Activated CD8-positive, alpha-beta T cell treated with anti-CD3 and anti-CD28 coated beads, Interleukin-2, amount 10 ng/mL, durations not matched to agents 7 days and 5 days (primary cell): Measurements from ENCODE around the gene BRIP1. TPM values are rescaled to one million over a fixed set of nuclear protein-coding genes. Genes with fewer than 3 reads are reported as not detected.

Experiments
- ATAC-seq: fragments of 150-1000 bp; cut with Tn5 transposase; one replicate; pipeline ENCODE4 v1.10.0; 2021; ENCODE audit warnings: moderate library complexity
- CTCF ChIA-PET: fragments of 350-600 bp; sonication (Branson Sonifier 250); formaldehyde crosslinking; loops from one replicate; lab custom pipeline; 2021; ENCODE audit warnings: antibody characterized with exemption; lab: Charles Lee
- POLR2A ChIA-PET: fragments of 350-600 bp; sonication (Branson Sonifier 250); formaldehyde crosslinking; loops from one replicate; lab custom pipeline; 2021; ENCODE audit warnings: antibody characterized with exemption; lab: Charles Lee
- DNase-seq: peaks from one replicate; pipeline ENCODE4 v3.0.0-alpha.2; 2020
- H3K27ac Mint-ChIP-seq: one replicate; pipeline ENCODE4 v1.8.0; 2021; ENCODE audit warnings: mild to moderate bottlenecking, mixed read lengths
- H3K27me3 Mint-ChIP-seq: one replicate; pipeline ENCODE4 v1.8.0; 2021; ENCODE audit warnings: low read depth, mixed read lengths
- H3K36me3 Mint-ChIP-seq: one replicate; pipeline ENCODE4 v1.8.0; 2021; ENCODE audit warnings: low read depth, mixed read lengths
- H3K4me1 Mint-ChIP-seq: one replicate; pipeline ENCODE4 v1.8.0; 2021; ENCODE audit warnings: low read depth, mixed read lengths
- H3K4me3 Mint-ChIP-seq: one replicate; pipeline ENCODE4 v1.8.0; 2021; ENCODE audit warnings: mild to moderate bottlenecking, mixed read lengths
- H3K9me3 Mint-ChIP-seq: one replicate; pipeline ENCODE4 v1.8.0; 2022; ENCODE audit warnings: mixed read lengths; ENCODE audit not compliant: insufficient read depth
- total RNA-seq, 2 experiments: library from RNA; stranded (reverse); gene quantifications; one replicate each; pipeline ENCODE4 v1.2.3, GENCODE V29; 2021

BRIP1 gene
- total RNA-seq, 2 experiments from 2014 or later = 24.3 to 25.9 TPM

- ATAC-seq (no peak), DNase-seq (no peak)
- peaks cover 37% of the 10 kb centered on the region for H3K36me3 Mint-ChIP-seq
- peaks cover 2% of the 10 kb centered on the region for H3K27me3 Mint-ChIP-seq
- H3K9me3 Mint-ChIP-seq = peaks cover 30% of the 10 kb centered on the region
- no peak overlapping the region for H3K4me3 Mint-ChIP-seq
- CTCF ChIA-PET = no interaction called here
- POLR2A ChIA-PET = no interaction called here
- H3K4me1 Mint-ChIP-seq = no peaks in the 10 kb centered on the region
- no peak overlapping the region for H3K27ac Mint-ChIP-seq
Observed at GRCh38 chr17:61702450-61702849, 160.9 kb downstream of the BRIP1 start.

- ChIA-PET POLR2A (interaction anchor here (0.6 kb wide), 1 partner anchor 25 kb away, joined by 3 read pairs; no protein-coding TSS in a partner anchor), CTCF (no interaction called here)
- ATAC-seq (no peak), DNase-seq (no peak)
- no peaks in the 10 kb centered on the region for H3K4me1 Mint-ChIP-seq
- H3K27me3 Mint-ChIP-seq = peaks cover 2% of the 10 kb centered on the region
- H3K27ac Mint-ChIP-seq = no peak overlapping the region
- H3K36me3 Mint-ChIP-seq = peaks cover 36% of the 10 kb centered on the region
- no peak overlapping the region for H3K4me3 Mint-ChIP-seq
- H3K9me3 Mint-ChIP-seq = peaks cover 32% of the 10 kb centered on the region
Observed at GRCh38 chr17:61701978-61702377, 161.3 kb downstream of the BRIP1 start.

GRCh38 chr17:61701334-61701733 lies 162.0 kb downstream of the BRIP1 start:
- ChIA-PET POLR2A (interaction anchor here (0.6 kb wide), 1 partner anchor 25 kb away, joined by 3 read pairs; no protein-coding TSS in a partner anchor), CTCF (no interaction called here)
- ATAC-seq = no peak
- Mint-ChIP-seq H3K36me3 (peaks cover 36% of the 10 kb centered on the region), H3K27me3 (peaks cover 2% of the 10 kb centered on the region), H3K4me1 (no peaks in the 10 kb centered on the region), H3K4me3 (no peak overlapping the region), H3K9me3 (peaks cover 32% of the 10 kb centered on the region), H3K27ac (no peak overlapping the region)
- no peak for DNase-seq

- H3K36me3 Mint-ChIP-seq = peaks cover 39% of the 10 kb centered on the region
- peaks cover 2% of the 10 kb centered on the region for H3K27me3 Mint-ChIP-seq
- no peak overlapping the region for H3K4me3 Mint-ChIP-seq
- ATAC-seq (no peak), DNase-seq (no peak)
- peaks cover 36% of the 10 kb centered on the region for H3K9me3 Mint-ChIP-seq
- no peak overlapping the region for H3K27ac Mint-ChIP-seq
- POLR2A ChIA-PET = no interaction called here
- H3K4me1 Mint-ChIP-seq = no peaks in the 10 kb centered on the region
- CTCF ChIA-PET = no interaction called here
Observed at GRCh38 chr17:61700252-61700651, 163.1 kb downstream of the BRIP1 start.

GRCh38 chr17:61699694-61700093 lies 163.6 kb downstream of the BRIP1 start:
- ATAC-seq (no peak), DNase-seq (no peak)
- H3K4me3 Mint-ChIP-seq = no peak overlapping the region
- no peaks in the 10 kb centered on the region for H3K4me1 Mint-ChIP-seq
- no peak overlapping the region for H3K27ac Mint-ChIP-seq
- H3K36me3 Mint-ChIP-seq = peaks cover 40% of the 10 kb centered on the region
- peaks cover 39% of the 10 kb centered on the region for H3K9me3 Mint-ChIP-seq
- no peaks in the 10 kb centered on the region for H3K27me3 Mint-ChIP-seq
- ChIA-PET CTCF (no interaction called here), POLR2A (no interaction called here)

- no peak for DNase-seq
- H3K27me3 Mint-ChIP-seq = no peaks in the 10 kb centered on the region
- ATAC-seq = no peak
- CTCF ChIA-PET = no interaction called here
- H3K4me1 Mint-ChIP-seq = no peaks in the 10 kb centered on the region
- no peak overlapping the region for H3K4me3 Mint-ChIP-seq
- H3K27ac Mint-ChIP-seq = no peak overlapping the region
- H3K36me3 Mint-ChIP-seq = peaks cover 41% of the 10 kb centered on the region
- peaks cover 35% of the 10 kb centered on the region for H3K9me3 Mint-ChIP-seq
- POLR2A ChIA-PET = no interaction called here
Observed at GRCh38 chr17:61699032-61699431, 164.3 kb downstream of the BRIP1 start.

- ChIA-PET POLR2A (no interaction called here), CTCF (no interaction called here)
- Mint-ChIP-seq H3K27me3 (no peaks in the 10 kb centered on the region), H3K4me3 (no peak overlapping the region), H3K4me1 (no peaks in the 10 kb centered on the region), H3K36me3 (peaks cover 39% of the 10 kb centered on the region), H3K27ac (no peak overlapping the region), H3K9me3 (peaks cover 35% of the 10 kb centered on the region)
- ATAC-seq (no peak), DNase-seq (no peak)
Observed at GRCh38 chr17:61698244-61698643, 165.1 kb downstream of the BRIP1 start.

GRCh38 chr17:61695779-61696337 lies 167.5 kb downstream of the BRIP1 start:
- Mint-ChIP-seq H3K9me3 (peaks cover 15% of the 10 kb centered on the region), H3K36me3 (peaks cover 43% of the 10 kb centered on the region), H3K4me3 (no peak overlapping the region), H3K27ac (no peak overlapping the region), H3K4me1 (no peaks in the 10 kb centered on the region), H3K27me3 (no peaks in the 10 kb centered on the region)
- DNase-seq (no peak), ATAC-seq (no peak)
- ChIA-PET POLR2A (no interaction called here), CTCF (no interaction called here)

- CTCF ChIA-PET = no interaction called here
- H3K4me1 Mint-ChIP-seq = no peaks in the 10 kb centered on the region
- H3K27ac Mint-ChIP-seq = no peak overlapping the region
- DNase-seq (no peak), ATAC-seq (no peak)
- H3K36me3 Mint-ChIP-seq = peaks cover 42% of the 10 kb centered on the region
- no peak overlapping the region for H3K4me3 Mint-ChIP-seq
- peaks cover 10% of the 10 kb centered on the region for H3K9me3 Mint-ChIP-seq
- POLR2A ChIA-PET = no interaction called here
- no peaks in the 10 kb centered on the region for H3K27me3 Mint-ChIP-seq
Observed at GRCh38 chr17:61694095-61694494, 169.2 kb downstream of the BRIP1 start.

GRCh38 chr17:61689610-61690180 lies 173.6 kb downstream of the BRIP1 start:
- Mint-ChIP-seq H3K27me3 (no peaks in the 10 kb centered on the region), H3K36me3 (peaks cover 50% of the 10 kb centered on the region), H3K9me3 (no peaks in the 10 kb centered on the region), H3K27ac (no peak overlapping the region), H3K4me3 (no peak overlapping the region), H3K4me1 (no peaks in the 10 kb centered on the region)
- ChIA-PET POLR2A (no interaction called here), CTCF (no interaction called here)
- no peak for ATAC-seq
- no peak for DNase-seq

GRCh38 chr17:61687769-61688168 lies 175.6 kb downstream of the BRIP1 start:
- Mint-ChIP-seq H3K4me1 (no peaks in the 10 kb centered on the region), H3K4me3 (no peak overlapping the region), H3K27ac (no peak overlapping the region), H3K9me3 (no peaks in the 10 kb centered on the region), H3K36me3 (peaks cover 55% of the 10 kb centered on the region), H3K27me3 (no peaks in the 10 kb centered on the region)
- no peak for DNase-seq
- ChIA-PET CTCF (no interaction called here), POLR2A (interaction anchor here (0.6 kb wide), 1 partner anchor 40 kb away, joined by 3 read pairs; no protein-coding TSS in a partner anchor)
- no peak for ATAC-seq

- Mint-ChIP-seq H3K9me3 (no peaks in the 10 kb centered on the region), H3K36me3 (peaks cover 43% of the 10 kb centered on the region), H3K27me3 (no peaks in the 10 kb centered on the region), H3K4me1 (no peaks in the 10 kb centered on the region), H3K27ac (no peak overlapping the region), H3K4me3 (no peak overlapping the region)
- no peak for ATAC-seq
- no peak for DNase-seq
- POLR2A ChIA-PET = no interaction called here
- CTCF ChIA-PET = no interaction called here
Observed at GRCh38 chr17:61686113-61686512, 177.2 kb downstream of the BRIP1 start.
